Measurements from ENCODE around the gene CNGA3. TPM values are rescaled to one million over a fixed set of nuclear protein-coding genes. Genes with fewer than 3 reads are reported as not detected.
A peak's percentile ranks its signal among the peaks of the same experiment; 100 is the strongest.
"Not testable (repeated sequence)": the region's sequence is repeated elsewhere in the genome, so short reads cannot be mapped to it uniquely, and the experiment has no call there.

CNGA3 gene
- 0.11 TPM for polyA plus RNA-seq (2013, experiment 1 of 4)
- polyA plus RNA-seq (2013, experiment 2 of 4), result not detected
- polyA plus RNA-seq (2013, experiment 3 of 4), result 0.05 TPM
- 0.16 TPM for polyA plus RNA-seq (2013, experiment 4 of 4)

DNA sequence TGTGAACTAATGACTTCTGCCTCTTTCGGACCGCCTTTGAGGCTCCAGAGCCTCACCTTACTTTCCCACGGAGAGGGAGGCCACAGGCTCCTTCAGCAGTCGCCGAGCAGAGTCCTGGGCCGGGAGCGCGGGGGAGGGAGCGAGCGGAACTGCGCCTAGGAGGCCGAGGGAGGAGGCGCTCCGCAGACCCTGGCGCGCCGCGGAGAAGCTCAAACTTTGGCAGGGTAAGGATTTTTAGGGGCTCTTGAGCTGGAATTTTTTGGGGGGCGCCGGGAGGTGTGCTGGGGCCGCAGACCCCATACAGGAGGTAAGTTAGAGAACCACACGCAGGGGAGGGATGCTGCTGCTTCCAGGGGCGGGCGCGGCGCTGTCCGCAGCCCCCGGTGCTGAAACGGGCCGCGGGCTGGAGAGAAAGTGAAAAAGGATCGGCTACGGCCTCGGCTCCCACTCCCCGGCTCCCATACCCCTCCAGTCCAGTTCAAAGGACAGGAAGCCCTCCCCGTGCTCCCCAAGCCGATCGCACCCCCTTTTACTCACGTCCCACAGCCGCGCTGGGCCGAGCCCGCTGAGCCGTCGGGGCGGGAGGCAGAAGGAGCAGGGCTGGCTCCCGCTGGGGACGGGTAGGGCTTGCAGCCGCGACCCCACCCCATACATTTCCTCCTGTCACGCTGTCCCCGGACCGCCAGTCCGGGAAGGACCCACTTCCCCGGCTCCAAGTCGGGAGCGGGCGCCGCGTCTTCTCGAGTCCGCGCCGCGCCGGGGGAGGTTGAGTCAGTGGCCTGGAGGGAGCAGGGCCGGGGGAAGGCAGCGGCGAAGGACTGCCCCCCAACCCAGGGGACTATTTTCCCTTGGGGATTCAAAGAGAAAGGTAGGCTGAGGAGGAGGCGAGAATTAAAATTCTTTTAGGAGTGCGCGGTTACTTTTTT lies at the start of gene CNGA3:
Gene CNGA3, plus strand, starts transcription at position 146 of the 926 bp plus-strand sequence. CDS start 23,520 bp downstream, outside the sequence.
- WGBS, 2 experiments, result 1% methylated on average over 72 of the region's 72 CpGs
- no peaks in the 10 kb centered on the region for H3K36me3 ChIP-seq (ENCODE audit: control insufficient read depth, insufficient read depth, low read length)
- peaks cover 58% of the 10 kb centered on the region for H3K27me3 ChIP-seq (ENCODE audit: control insufficient read depth, insufficient read depth, low read length, poor library complexity, severe bottlenecking)
- H3K9me3 ChIP-seq (ENCODE audit: control insufficient read depth, low read length), result no peaks in the 10 kb centered on the region
- H3K27ac ChIP-seq (ENCODE audit: insufficient read depth, low read depth, low read length, poor library complexity, severe bottlenecking), result no peak within 1 kb of the TSS
- H3K4me1 ChIP-seq (ENCODE audit: control insufficient read depth, insufficient read depth, low read length), result peaks cover 13% of the 10 kb centered on the region
- peak within 1 kb of the TSS; percentile 34 for H3K4me3 ChIP-seq (ENCODE audit: insufficient read depth, low read depth, low read length)

DNA sequence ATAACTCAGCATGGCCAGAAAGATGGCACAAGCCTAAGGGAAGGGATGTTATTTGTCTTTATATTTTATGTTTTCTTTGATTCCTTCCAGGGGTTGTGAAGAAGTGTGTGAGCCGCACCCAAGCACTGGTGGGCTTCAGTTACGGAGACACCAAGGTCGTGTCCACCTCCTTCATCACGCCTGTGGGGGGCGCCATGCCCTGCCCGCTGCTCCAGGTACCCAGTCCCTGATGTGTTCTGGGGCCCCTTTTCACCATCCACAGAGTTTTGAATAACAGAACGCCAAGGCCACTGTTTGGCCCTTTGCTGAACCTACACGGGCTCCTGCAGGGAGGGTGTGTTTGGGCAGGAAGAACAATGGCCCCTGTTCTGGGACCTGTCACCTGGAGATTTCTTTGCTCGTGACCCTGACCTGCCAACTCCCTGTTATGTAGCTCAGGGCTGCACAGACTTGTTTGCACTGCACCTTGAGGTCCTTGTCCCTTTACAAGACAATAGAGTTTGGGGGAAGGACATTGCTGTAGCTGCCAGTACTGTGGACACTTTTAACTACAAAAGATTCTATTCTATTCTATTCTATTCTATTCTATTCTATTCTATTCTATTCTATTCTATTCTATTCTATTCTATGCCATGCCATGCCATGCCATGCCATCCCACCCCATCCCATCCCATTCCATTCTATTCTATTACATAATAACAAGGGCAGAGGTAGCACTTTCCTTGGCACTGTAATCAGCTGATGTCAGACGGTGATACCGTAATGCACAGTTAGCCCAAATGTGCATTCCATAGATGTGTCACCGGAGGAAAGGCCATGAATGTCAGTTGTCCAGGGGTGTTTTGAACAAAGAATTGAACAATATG lies 48.2 kb upstream of the CNGA3 start:
- 80 to 83% methylated on average over 12 of the region's 12 CpGs for WGBS, 2 experiments
- peaks cover 4% of the 10 kb centered on the region for H3K4me1 ChIP-seq (ENCODE audit: control insufficient read depth, insufficient read depth, low read length)
- H3K27ac ChIP-seq (ENCODE audit: insufficient read depth, low read depth, low read length, poor library complexity, severe bottlenecking), result no peak overlapping the region
- no peaks in the 10 kb centered on the region for H3K36me3 ChIP-seq (ENCODE audit: control insufficient read depth, insufficient read depth, low read length)
- H3K9me3 ChIP-seq (ENCODE audit: control insufficient read depth, low read length), result no peaks in the 10 kb centered on the region
- H3K4me3 ChIP-seq (ENCODE audit: insufficient read depth, low read depth, low read length), result no peak overlapping the region
- H3K27me3 ChIP-seq (ENCODE audit: control insufficient read depth, insufficient read depth, low read length, poor library complexity, severe bottlenecking), result no peaks in the 10 kb centered on the region

DNA sequence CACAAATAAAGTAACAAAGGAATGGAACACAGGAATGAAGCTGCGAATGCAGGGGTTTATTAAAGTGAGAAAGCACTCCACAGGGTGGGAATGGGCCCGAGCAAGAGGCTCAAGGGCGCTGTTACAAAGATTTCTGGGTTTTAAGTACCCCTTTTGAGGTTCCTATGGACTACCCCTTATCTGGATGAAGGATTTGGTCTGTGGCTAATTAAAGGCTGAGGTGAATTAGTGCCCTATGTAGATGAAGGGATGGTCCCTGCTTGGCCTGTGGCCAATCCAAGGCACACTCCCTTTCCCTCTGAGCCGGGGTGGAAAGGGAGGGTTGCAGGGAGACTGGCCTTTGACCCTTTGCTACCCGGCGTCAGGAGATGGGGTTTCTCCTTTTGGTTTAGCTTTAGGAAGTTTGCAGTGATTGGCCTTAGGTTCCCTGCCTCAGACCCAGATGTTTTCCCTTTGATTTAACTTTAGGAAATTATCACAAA lies 47.5 kb upstream of the CNGA3 start:
- H3K4me3 ChIP-seq (ENCODE audit: insufficient read depth, low read depth, low read length), result no peak overlapping the region
- H3K36me3 ChIP-seq (ENCODE audit: control insufficient read depth, insufficient read depth, low read length), result no peaks in the 10 kb centered on the region
- H3K27me3 ChIP-seq (ENCODE audit: control insufficient read depth, insufficient read depth, low read length, poor library complexity, severe bottlenecking), result no peaks in the 10 kb centered on the region
- H3K27ac ChIP-seq (ENCODE audit: insufficient read depth, low read depth, low read length, poor library complexity, severe bottlenecking), result no peak overlapping the region
- H3K9me3 ChIP-seq (ENCODE audit: control insufficient read depth, low read length), result no peaks in the 10 kb centered on the region
- H3K4me1 ChIP-seq (ENCODE audit: control insufficient read depth, insufficient read depth, low read length), result peaks cover 4% of the 10 kb centered on the region
- WGBS, 2 experiments, result 77 to 80% methylated on average over 6 of the region's 6 CpGs

DNA sequence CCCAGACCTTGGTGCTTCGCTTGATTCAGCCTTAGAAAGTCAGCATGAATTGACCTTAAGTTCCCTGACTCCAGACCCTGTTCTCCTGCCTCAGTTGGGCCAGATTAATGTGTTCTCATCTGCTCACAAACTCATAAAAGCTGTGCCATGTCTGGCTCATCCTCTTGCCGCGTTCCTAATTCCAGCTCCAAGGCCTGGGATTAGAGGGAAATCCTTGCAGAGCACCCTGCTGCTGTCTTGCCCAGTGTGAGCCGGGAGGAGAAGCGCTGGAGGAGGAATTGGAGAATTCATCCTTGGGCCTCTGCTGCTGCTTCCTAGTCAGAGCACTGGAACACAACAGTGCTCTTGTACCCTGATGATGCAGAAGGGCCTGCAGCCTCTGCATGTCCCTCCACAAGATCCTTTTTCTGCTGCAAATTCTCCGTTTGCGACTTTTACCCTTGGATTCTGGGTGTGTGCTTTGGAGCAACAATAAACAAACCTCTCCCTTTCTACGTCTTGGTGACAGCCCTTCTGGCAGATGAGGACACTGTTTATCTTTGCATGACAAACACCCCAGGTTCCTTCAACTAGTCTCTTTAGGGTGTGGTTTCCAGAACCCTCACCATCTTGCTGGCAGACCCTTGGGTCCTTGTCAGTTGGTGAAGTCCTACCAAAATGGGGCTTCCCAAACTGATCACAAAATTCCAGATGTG lies 46.9 kb upstream of the CNGA3 start:
- Histone ChIP-seq H3K4me3 (ENCODE audit: insufficient read depth, low read depth, low read length) (no peak overlapping the region), H3K36me3 (ENCODE audit: control insufficient read depth, insufficient read depth, low read length) (no peaks in the 10 kb centered on the region), H3K27ac (ENCODE audit: insufficient read depth, low read depth, low read length, poor library complexity, severe bottlenecking) (no peak overlapping the region), H3K4me1 (ENCODE audit: control insufficient read depth, insufficient read depth, low read length) (peaks cover 4% of the 10 kb centered on the region), H3K9me3 (ENCODE audit: control insufficient read depth, low read length) (no peaks in the 10 kb centered on the region), H3K27me3 (ENCODE audit: control insufficient read depth, insufficient read depth, low read length, poor library complexity, severe bottlenecking) (no peaks in the 10 kb centered on the region)
- 78 to 80% methylated on average over 8 of the region's 8 CpGs for WGBS, 2 experiments

DNA sequence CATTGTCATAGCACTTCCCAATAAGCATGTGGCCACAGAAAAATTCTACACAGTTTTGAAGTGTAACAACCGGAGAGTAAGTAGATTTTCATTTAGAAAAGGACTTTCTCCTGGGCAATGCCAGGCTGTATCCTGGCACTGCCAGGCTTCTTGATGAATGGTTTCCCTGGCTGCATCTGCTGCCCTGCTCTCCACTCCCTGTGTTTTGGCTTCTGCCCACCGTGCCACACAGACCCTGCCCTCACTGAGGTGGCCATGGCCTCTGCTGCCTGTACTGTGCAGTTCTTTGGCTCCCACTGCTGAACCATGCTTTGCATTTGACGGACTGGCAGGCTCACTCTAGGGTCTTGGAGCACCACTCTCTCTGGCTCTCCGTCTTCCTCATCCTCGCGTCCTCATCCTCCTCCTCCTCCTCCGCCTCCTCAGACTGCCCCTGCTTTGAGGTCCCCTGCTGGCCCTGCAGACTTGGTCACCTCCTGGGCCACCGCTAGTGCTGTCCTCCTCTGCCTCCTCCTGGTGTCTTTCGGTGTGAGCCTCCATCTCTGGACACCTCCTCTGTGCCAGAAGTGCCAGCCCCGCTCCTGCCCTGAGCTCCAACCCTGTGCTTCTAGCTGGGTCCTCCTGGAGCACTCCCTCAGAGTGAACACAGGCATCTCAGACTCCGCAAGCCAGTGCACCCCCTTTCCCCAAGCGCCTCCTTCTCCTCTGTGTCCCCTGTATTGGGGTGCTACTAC lies 45.9 kb upstream of the CNGA3 start:
- Histone ChIP-seq H3K9me3 (ENCODE audit: control insufficient read depth, low read length) (no peaks in the 10 kb centered on the region), H3K27ac (ENCODE audit: insufficient read depth, low read depth, low read length, poor library complexity, severe bottlenecking) (no peak overlapping the region)
- 94% methylated on average over 12 of the region's 12 CpGs for WGBS, 2 experiments

DNA sequence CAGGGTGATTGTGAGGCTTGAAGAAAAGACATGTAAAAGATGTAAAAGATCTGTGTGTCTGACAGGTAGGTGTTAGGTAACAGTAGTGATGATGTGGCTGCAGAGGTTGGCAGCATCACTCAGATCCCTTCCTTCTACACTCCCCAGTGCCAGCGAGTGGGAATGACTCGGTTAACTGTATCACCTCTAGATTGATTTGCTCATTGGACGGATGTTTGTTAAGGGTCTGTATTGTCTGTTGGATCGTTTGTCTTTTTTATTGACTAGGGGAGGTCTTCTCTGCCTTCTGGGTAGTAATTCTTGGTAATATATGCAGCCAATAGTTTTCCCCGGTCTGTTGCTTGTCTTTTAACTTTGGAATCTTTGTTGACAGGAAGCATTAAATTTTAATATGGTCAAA lies 44.8 kb upstream of the CNGA3 start:
- H3K27me3 ChIP-seq (ENCODE audit: control insufficient read depth, insufficient read depth, low read length, poor library complexity, severe bottlenecking), result no peaks in the 10 kb centered on the region
- no peaks in the 10 kb centered on the region for H3K36me3 ChIP-seq (ENCODE audit: control insufficient read depth, insufficient read depth, low read length)
- H3K9me3 ChIP-seq (ENCODE audit: control insufficient read depth, low read length), result no peaks in the 10 kb centered on the region
- H3K27ac ChIP-seq (ENCODE audit: insufficient read depth, low read depth, low read length, poor library complexity, severe bottlenecking), result no peak overlapping the region
- 92 to 98% methylated on average over 4 to 5 of the region's 5 CpGs for WGBS, 2 experiments
- no peak overlapping the region for H3K4me3 ChIP-seq (ENCODE audit: insufficient read depth, low read depth, low read length)
- H3K4me1 ChIP-seq (ENCODE audit: control insufficient read depth, insufficient read depth, low read length), result peaks cover 4% of the 10 kb centered on the region

More for the DNA sequence above, 45.9 kb upstream of the CNGA3 start:
- Histone ChIP-seq H3K4me3 (ENCODE audit: insufficient read depth, low read depth, low read length) (no peak overlapping the region), H3K36me3 (ENCODE audit: control insufficient read depth, insufficient read depth, low read length) (no peaks in the 10 kb centered on the region), H3K4me1 (ENCODE audit: control insufficient read depth, insufficient read depth, low read length) (peaks cover 4% of the 10 kb centered on the region), H3K27me3 (ENCODE audit: control insufficient read depth, insufficient read depth, low read length, poor library complexity, severe bottlenecking) (no peaks in the 10 kb centered on the region)

DNA sequence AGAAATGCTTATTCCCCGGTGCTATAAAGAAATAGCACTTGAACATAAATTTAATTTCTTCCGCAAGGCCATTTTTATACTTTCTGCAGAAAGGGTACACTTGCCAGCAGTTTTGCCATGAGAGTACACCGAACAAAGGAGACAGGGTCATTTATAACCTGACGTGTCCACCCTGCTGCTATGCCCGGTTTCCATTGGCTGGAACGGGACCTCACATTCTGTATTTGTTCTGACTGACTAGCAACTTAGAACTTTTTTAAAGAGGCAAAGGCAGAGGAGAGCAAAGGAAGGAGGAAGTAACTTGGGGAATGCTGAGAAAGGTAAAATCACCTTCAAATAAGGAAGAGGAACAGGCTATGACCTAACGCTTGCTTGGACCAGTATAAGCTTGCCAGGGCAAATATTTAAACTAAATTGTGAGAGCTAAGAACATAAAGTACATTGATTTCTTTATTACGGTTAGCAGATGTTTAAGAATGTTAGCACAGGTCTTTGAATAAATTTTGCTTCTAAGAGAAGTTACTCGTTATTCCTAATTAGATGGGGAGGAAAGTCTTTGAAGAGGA lies 39.0 kb upstream of the CNGA3 start:
- not testable (repeated sequence) for H3K27me3 ChIP-seq (ENCODE audit: control insufficient read depth, insufficient read depth, low read length, poor library complexity, severe bottlenecking); H3K4me3 ChIP-seq (ENCODE audit: insufficient read depth, low read depth, low read length); H3K27ac ChIP-seq (ENCODE audit: insufficient read depth, low read depth, low read length, poor library complexity, severe bottlenecking); H3K4me1 ChIP-seq (ENCODE audit: control insufficient read depth, insufficient read depth, low read length); H3K9me3 ChIP-seq (ENCODE audit: control insufficient read depth, low read length); H3K36me3 ChIP-seq (ENCODE audit: control insufficient read depth, insufficient read depth, low read length)
- 87 to 92% methylated on average over 8 to 9 of the region's 9 CpGs for WGBS, 2 experiments

DNA sequence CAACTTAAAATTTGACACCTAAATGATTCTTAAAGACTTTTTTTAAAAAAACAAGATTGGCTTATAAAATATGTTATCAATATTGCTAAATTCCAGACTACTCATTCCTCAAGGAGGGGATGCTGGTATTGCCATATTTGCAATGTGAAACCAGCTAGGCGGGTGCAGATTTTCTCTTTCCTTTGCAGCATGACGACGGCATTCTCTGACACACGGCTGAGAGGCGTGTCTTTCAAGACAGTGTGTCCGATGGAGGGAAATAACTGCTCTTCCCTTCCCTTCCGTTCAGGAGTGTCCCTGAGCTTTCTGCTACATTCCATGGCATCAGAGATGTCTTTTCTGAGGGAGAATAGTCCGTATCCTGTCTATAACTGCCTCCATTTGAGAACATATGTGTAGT lies 38.2 kb upstream of the CNGA3 start:
- 93 to 95% methylated on average over 8 of the region's 8 CpGs for WGBS, 2 experiments
- H3K9me3 ChIP-seq (ENCODE audit: control insufficient read depth, low read length), result no peaks in the 10 kb centered on the region

DNA sequence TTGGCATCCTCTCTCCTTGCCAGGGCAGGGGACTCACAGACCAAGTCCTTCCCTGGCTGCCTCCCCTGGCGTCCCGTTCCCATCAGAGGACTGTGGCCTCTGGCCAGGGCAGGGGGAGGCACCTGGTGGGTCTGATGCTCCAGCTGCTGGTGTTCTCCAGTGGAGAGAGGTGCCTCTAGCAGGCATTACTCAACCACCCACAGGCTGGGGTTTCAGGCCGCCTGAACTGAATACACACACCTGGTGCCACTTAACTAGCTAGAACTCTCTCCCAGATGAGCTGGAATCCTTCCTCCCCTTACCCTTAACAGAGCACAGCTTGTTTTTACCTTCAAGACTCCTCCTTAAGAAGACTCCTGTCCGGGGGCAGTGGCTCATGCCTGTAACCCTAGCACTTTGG lies 37.7 kb upstream of the CNGA3 start:
- no peak overlapping the region for H3K4me3 ChIP-seq (ENCODE audit: insufficient read depth, low read depth, low read length)
- H3K27me3 ChIP-seq (ENCODE audit: control insufficient read depth, insufficient read depth, low read length, poor library complexity, severe bottlenecking), result no peaks in the 10 kb centered on the region
- H3K36me3 ChIP-seq (ENCODE audit: control insufficient read depth, insufficient read depth, low read length), result no peaks in the 10 kb centered on the region
- peaks cover 3% of the 10 kb centered on the region for H3K4me1 ChIP-seq (ENCODE audit: control insufficient read depth, insufficient read depth, low read length)
- H3K27ac ChIP-seq (ENCODE audit: insufficient read depth, low read depth, low read length, poor library complexity, severe bottlenecking), result no peak overlapping the region
- 92% methylated on average over 4 of the region's 4 CpGs for WGBS, 2 experiments
- no peaks in the 10 kb centered on the region for H3K9me3 ChIP-seq (ENCODE audit: control insufficient read depth, low read length)

More for the DNA sequence above, 38.2 kb upstream of the CNGA3 start:
- no peak overlapping the region for H3K4me3 ChIP-seq (ENCODE audit: insufficient read depth, low read depth, low read length)
- H3K27me3 ChIP-seq (ENCODE audit: control insufficient read depth, insufficient read depth, low read length, poor library complexity, severe bottlenecking), result no peaks in the 10 kb centered on the region
- no peaks in the 10 kb centered on the region for H3K4me1 ChIP-seq (ENCODE audit: control insufficient read depth, insufficient read depth, low read length)
- no peak overlapping the region for H3K27ac ChIP-seq (ENCODE audit: insufficient read depth, low read depth, low read length, poor library complexity, severe bottlenecking)
- H3K36me3 ChIP-seq (ENCODE audit: control insufficient read depth, insufficient read depth, low read length), result no peaks in the 10 kb centered on the region
